Measurements from ENCODE around the gene PLCL2. TPM values are rescaled to one million over a fixed set of nuclear protein-coding genes. Genes with fewer than 3 reads are reported as not detected.

Gene PLCL2
- 43.4 TPM for polyA plus RNA-seq

GRCh38 chr3:16884748-16885592, at the start of gene PLCL2:
PLCL2 (plus strand) TSS chr3:16884955; CDS start chr3:16885040, 85 bp downstream.
- no peaks in the 10 kb centered on the region for H3K9me3 Mint-ChIP-seq
- H3K4me1 Mint-ChIP-seq, result peaks cover 34 to 48% (median 39%) of the 10 kb centered on the region in 3 donors
- H3K36me3 Mint-ChIP-seq, result no peaks in the 10 kb centered on the region
- H3K27ac Mint-ChIP-seq, result peak within 1 kb of the TSS; percentile 93 to 94 (median 93)
- no peaks in the 10 kb centered on the region for H3K27me3 Mint-ChIP-seq
- peak within 1 kb of the TSS; percentile 94 to 98 (median 97) for H3K4me3 Mint-ChIP-seq

DNA sequence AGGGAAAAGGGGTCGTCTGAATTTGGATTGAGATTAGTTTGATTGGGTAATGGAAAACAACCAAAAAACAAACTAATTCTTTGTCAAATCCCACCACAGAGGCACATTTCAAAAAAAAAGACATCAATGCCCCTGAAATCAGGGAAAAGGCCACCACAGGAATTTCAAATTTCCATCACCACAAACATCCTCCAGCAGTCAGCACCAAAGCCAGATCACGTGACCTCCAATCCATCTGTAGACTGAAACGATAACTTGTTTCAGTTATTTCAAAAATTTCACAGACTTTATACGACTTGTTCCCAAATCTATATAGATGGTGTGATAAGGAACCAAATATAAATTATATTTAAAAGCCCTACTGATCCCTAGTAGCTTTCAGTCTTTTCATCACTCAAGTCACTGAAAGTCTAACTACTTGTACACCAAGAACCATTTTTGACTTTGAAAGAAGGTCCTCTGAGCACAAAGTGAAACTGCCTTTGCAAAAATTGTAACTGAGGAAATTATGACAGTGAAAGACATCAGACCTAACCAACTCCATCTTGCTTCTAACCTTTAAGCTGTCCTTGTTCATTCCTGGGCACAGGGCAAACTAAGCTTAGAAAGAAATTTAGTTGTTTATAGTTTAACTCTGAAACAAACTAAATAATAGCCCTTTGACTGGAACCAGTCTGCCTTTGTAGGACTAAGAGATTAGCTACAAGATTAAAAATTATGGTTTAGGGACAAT, 48.1 kb upstream of the PLCL2 start:
- H3K27ac Mint-ChIP-seq, result no peak overlapping the region

DNA sequence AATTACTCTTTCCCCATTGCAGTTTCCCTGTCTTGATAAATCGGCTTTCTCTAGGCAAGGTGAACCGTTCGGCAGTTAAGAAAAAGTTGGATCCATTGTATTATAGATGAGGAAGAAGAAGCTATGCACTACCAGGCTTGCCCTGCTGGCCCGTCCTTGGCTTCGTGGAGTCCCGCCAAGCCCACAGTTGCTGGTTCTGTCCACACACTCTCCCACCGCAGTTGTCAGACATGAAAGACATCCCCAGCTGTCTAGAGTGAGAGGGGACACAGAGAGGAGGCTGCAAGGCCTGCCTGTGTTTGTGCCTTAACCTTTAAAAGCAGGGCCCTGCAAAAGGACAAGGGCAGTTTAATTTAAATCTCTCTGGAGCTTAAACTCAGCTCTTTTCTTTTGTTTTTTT, 47.2 kb upstream of the PLCL2 start:
- Mint-ChIP-seq H3K27me3 (no peaks in the 10 kb centered on the region), H3K4me1 (peaks cover 20 to 26% (median 26%) of the 10 kb centered on the region in 3 donors), H3K27ac (no peak overlapping the region), H3K36me3 (no peaks in the 10 kb centered on the region), H3K4me3 (no peak overlapping the region), H3K9me3 (no peaks in the 10 kb centered on the region)

More for the DNA sequence above, 48.1 kb upstream of the PLCL2 start:
- Mint-ChIP-seq H3K4me1 (peaks cover 15 to 18% (median 17%) of the 10 kb centered on the region in 3 donors), H3K36me3 (no peaks in the 10 kb centered on the region), H3K9me3 (no peaks in the 10 kb centered on the region), H3K4me3 (no peak overlapping the region), H3K27me3 (no peaks in the 10 kb centered on the region)

GRCh38 chr3:16838561-16838960, 46.2 kb upstream of the PLCL2 start:
- peak overlapping the region in 1 of 4 donors; percentile 6 for H3K4me3 Mint-ChIP-seq
- H3K4me1 Mint-ChIP-seq, result peaks cover 28 to 36% (median 34%) of the 10 kb centered on the region in 3 donors
- H3K36me3 Mint-ChIP-seq, result no peaks in the 10 kb centered on the region
- peak overlapping the region in 1 of 3 donors; percentile 65 for H3K27ac Mint-ChIP-seq
- no peaks in the 10 kb centered on the region for H3K9me3 Mint-ChIP-seq
- no peaks in the 10 kb centered on the region for H3K27me3 Mint-ChIP-seq

- no peaks in the 10 kb centered on the region for H3K27me3 Mint-ChIP-seq
- no peaks in the 10 kb centered on the region for H3K9me3 Mint-ChIP-seq
- peaks cover 33 to 42% (median 40%) of the 10 kb centered on the region in 3 donors for H3K4me1 Mint-ChIP-seq
- no peaks in the 10 kb centered on the region for H3K36me3 Mint-ChIP-seq
- H3K4me3 Mint-ChIP-seq, result peak overlapping the region in 2 of 4 donors; percentile 9 to 64
- no peak overlapping the region for H3K27ac Mint-ChIP-seq
Observed at GRCh38 chr3:16839271-16840100, 45.3 kb upstream of the PLCL2 start.

- Mint-ChIP-seq H3K36me3 (no peaks in the 10 kb centered on the region), H3K4me3 (peak overlapping the region in 2 of 4 donors; percentile 64 to 78), H3K4me1 (peaks cover 33 to 44% (median 43%) of the 10 kb centered on the region in 3 donors), H3K9me3 (no peaks in the 10 kb centered on the region), H3K27ac (no peak overlapping the region), H3K27me3 (no peaks in the 10 kb centered on the region)
Observed at GRCh38 chr3:16840101-16840424, 44.7 kb upstream of the PLCL2 start.

- Mint-ChIP-seq H3K27me3 (no peaks in the 10 kb centered on the region), H3K27ac (peak overlapping the region; percentile 94 to 99 (median 99)), H3K4me1 (peaks cover 36 to 47% (median 44%) of the 10 kb centered on the region in 3 donors), H3K9me3 (no peaks in the 10 kb centered on the region), H3K36me3 (no peaks in the 10 kb centered on the region), H3K4me3 (peak overlapping the region; percentile 61 to 87 (median 76))
Observed at GRCh38 chr3:16841041-16841753, 43.6 kb upstream of the PLCL2 start.

- Mint-ChIP-seq H3K9me3 (no peaks in the 10 kb centered on the region), H3K36me3 (no peaks in the 10 kb centered on the region), H3K27me3 (no peaks in the 10 kb centered on the region), H3K27ac (peak overlapping the region; percentile 94 to 99 (median 99)), H3K4me3 (peak overlapping the region; percentile 61 to 87 (median 76)), H3K4me1 (peaks cover 40 to 52% (median 49%) of the 10 kb centered on the region in 3 donors)
Observed at GRCh38 chr3:16841904-16842271, 42.9 kb upstream of the PLCL2 start.

DNA sequence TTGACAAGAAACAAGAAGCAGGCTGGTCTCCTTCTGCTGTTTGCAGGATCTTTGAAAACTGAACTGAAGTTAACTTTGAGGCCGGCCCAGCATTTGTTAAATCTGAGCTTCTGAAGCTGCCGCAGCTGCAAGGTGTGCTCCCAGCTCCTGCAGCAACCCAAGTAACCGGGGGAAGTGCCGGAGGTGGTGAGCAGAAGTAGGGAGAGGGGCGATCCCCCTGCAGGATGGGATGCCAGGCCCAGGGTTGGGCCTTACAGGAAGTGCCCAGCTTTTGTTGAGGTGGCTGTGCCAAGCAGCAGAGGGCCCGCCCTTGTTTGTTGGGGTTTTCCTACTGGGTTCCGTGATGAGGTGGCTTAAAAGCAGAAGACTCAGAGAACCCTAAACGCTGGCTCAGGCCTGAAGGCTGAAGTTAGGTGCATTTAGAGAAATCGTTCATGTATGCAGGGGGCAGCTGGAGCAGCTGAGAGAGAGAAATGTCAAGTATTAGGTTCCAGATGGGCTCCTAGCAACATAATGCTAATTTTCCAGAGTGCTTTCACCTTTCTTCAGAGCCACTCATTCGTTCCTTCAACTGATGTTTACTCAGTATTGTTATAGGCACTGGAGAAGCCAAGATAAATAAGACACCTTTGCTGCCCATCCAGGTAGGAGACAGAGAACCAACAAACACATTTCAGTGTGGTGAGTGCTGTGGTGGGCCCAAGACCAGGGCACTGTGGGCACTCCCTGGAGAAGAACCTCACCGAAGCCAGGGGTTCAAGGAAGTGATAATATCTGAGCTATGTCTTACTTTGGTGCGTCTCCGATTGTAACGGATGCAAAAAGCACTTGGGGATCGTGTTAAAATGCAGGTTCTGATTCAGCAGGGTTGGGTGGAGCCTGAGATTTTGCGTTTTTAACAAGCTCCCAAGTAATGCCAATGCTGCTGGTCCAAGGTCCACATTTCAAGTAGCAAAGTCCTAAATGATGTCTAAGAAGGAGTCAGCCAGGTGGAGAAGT, 42.2 kb upstream of the PLCL2 start:
- no peaks in the 10 kb centered on the region for H3K9me3 Mint-ChIP-seq
- H3K36me3 Mint-ChIP-seq, result no peaks in the 10 kb centered on the region
- H3K27ac Mint-ChIP-seq, result peak overlapping the region; percentile 94 to 99 (median 99)
- peak overlapping the region; percentile 61 to 87 (median 76) for H3K4me3 Mint-ChIP-seq
- peaks cover 41 to 53% (median 47%) of the 10 kb centered on the region in 3 donors for H3K4me1 Mint-ChIP-seq
- no peaks in the 10 kb centered on the region for H3K27me3 Mint-ChIP-seq

- Mint-ChIP-seq H3K4me3 (peak overlapping the region in 2 of 4 donors; percentile 13 to 33), H3K36me3 (no peaks in the 10 kb centered on the region)
Observed at GRCh38 chr3:16844222-16844621, 40.5 kb upstream of the PLCL2 start.

GRCh38 chr3:16844791-16845190, 40.0 kb upstream of the PLCL2 start:
- Mint-ChIP-seq H3K36me3 (no peaks in the 10 kb centered on the region), H3K27me3 (no peaks in the 10 kb centered on the region), H3K27ac (peak overlapping the region in 1 of 3 donors; percentile 89), H3K4me3 (no peak overlapping the region), H3K9me3 (no peaks in the 10 kb centered on the region), H3K4me1 (peaks cover 40 to 57% (median 49%) of the 10 kb centered on the region in 3 donors)

More at GRCh38 chr3:16844222-16844621, 40.5 kb upstream of the PLCL2 start:
- H3K27ac Mint-ChIP-seq, result peak overlapping the region; percentile 92 to 99 (median 94)
- no peaks in the 10 kb centered on the region for H3K9me3 Mint-ChIP-seq
- H3K4me1 Mint-ChIP-seq, result peaks cover 37 to 51% (median 43%) of the 10 kb centered on the region in 3 donors
- no peaks in the 10 kb centered on the region for H3K27me3 Mint-ChIP-seq

DNA sequence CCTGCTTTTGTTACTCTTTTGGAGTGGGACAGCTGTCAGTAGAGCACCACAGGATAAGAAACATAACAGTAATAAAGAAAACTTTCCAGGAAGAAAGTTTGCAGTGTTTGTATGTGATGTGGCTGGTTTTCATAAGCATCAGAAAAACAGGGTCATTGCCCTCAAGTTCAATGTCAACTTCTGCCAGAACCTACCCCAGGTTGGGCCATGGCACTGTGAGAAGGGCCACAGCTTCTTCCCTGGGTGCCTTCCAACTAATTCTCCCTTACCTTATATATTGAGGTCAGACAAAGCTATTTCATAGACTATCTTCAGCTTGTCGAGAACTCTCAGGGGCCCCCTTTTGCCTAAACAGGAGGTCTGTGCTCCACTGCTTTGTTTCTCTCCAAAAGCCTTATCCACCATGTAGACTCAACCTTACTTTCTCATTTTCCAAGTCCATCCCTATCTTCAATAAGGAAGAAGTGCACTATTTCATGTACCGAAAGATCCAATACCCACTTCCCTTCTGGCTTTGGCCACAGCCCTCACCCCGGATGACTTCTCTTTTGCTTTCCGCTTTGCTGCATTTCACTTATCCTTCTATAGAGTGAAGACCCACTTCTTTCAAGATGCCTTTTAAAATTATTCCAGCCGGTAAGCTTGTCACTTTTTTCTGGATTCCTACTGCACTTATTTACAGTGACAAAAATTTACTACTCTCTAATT, 38.2 kb upstream of the PLCL2 start:
- H3K36me3 Mint-ChIP-seq, result no peaks in the 10 kb centered on the region
- peaks cover 37 to 51% (median 50%) of the 10 kb centered on the region in 3 donors for H3K4me1 Mint-ChIP-seq
- H3K4me3 Mint-ChIP-seq, result peak overlapping the region in 2 of 4 donors; percentile 9 to 79
- H3K27ac Mint-ChIP-seq, result peak overlapping the region in 1 of 3 donors; percentile 18
- H3K9me3 Mint-ChIP-seq, result no peaks in the 10 kb centered on the region
- H3K27me3 Mint-ChIP-seq, result no peaks in the 10 kb centered on the region

Measured in IgD-negative memory B cell (primary cell).